Testis (tissue), 3 donors: ENCODE results near the gene UBTF. TPM values are rescaled to one million over a fixed set of nuclear protein-coding genes. Genes with fewer than 3 reads are reported as not detected.

Experiments used
- DNase-seq: peaks from one replicate; pipeline ENCODE4 v3.0.0-alpha.2; 2019
- H3K27ac ChIP-seq, 2 donors: fragments of 200-600 bp; sonication (generic); one replicate each; pipeline ENCODE4 v1.5.1; 2019
- H3K27me3 ChIP-seq: fragments of 200-600 bp; sonication (generic); one replicate; pipeline ENCODE4 v1.5.1; 2019
- H3K36me3 ChIP-seq: fragments of 200-600 bp; sonication (generic); one replicate; pipeline ENCODE4 v1.5.1; 2017; ENCODE audit warnings: low read depth; ENCODE audit errors: missing control alignments
- H3K4me1 ChIP-seq: fragments of 200-600 bp; sonication (generic); one replicate; pipeline ENCODE4 v1.5.1; 2019
- H3K4me3 ChIP-seq, 2 donors: fragments of 200-600 bp; sonication (generic); one replicate each; pipeline ENCODE4 v1.5.1; 2017 to 2019
- H3K9me3 ChIP-seq: fragments of 200-600 bp; sonication (generic); one replicate; pipeline ENCODE4 v1.5.1; 2017
- CTCF ChIP-seq, 3 experiments: fragments of 450-650 bp in 2 of 3; fragments of 200-600 bp in 1 of 3; sonication (generic) in 1 of 3; IDR thresholded peaks; one replicate each; pipeline ENCODE4 v1.5.1; 2016 to 2019; ENCODE audit warnings: antibody characterized with exemption in 3 of 3, mild to moderate bottlenecking in 2 of 3, moderate library complexity in 1 of 3
- POLR2A ChIP-seq: fragments of 450-650 bp; IDR thresholded peaks from one replicate; pipeline ENCODE4 v1.6.1; 2017; ENCODE audit warnings: antibody characterized with exemption, mild to moderate bottlenecking, moderate library complexity
- WGBS, 2 donors: methylation state at CpG; one replicate each; pipeline ENCODE4 v1.1.5; 2018; 5-methylcytosine and 5-hydroxymethylcytosine counted together
- intact Hi-C: fragments of 100-400 bp; cut with DNase I; formaldehyde crosslinking; loops from one replicate; pipeline ENCODE4 v1.15.1; 2023; ENCODE audit warnings: low total_unique reads
- microRNA-seq, 2 donors: library from miRNA; unstranded; fragments of <30 nt; microRNA quantifications; one replicate each; pipeline ENCODE4, GENCODE V29; 2016; ENCODE audit warnings: borderline number of aligned reads in 2 of 2, borderline replicate concordance in 1 of 2
- polyA plus RNA-seq: library from polyadenylated mRNA; stranded (reverse); fragments of 350-450 nt; fragmentation: Illumina TruSeq; extraction: RNeasy Lipid Tissue Mini Kit (QIAGEN cat#74804); gene quantifications from one replicate; pipeline ENCODE4 v1.2.3, GENCODE V29; 2014; ENCODE audit warnings: low read depth, low replicate concordance; ENCODE audit not compliant: insufficient read depth
- small RNA-seq, 2 donors: library from RNA; depleted of rRNA; stranded (forward); fragments of <200 nt; gene quantifications; one replicate each; pipeline ENCODE3, GENCODE V24; 2016
- total RNA-seq, 2 donors: library from RNA; depleted of rRNA; stranded (reverse); fragments of >200 nt; gene quantifications; one replicate each; pipeline ENCODE4 v1.2.3, GENCODE V29; 2016

UBTF gene
- total and polyA plus RNA-seq, 3 donors from 2014 or later, result 54.2 to 78.7 (median 69.6) TPM

GRCh38 chr17:44159519-44160210 lies 59.8 kb downstream of the UBTF start:
- intact Hi-C loops, result no loop called here
- no peaks in the 10 kb centered on the region for H3K36me3 ChIP-seq
- no peak overlapping the region for H3K27ac ChIP-seq
- DNase-seq, result no peak
- TF ChIP-seq CTCF (IDR thresholded peaks at IDR 0.05), result no peak
- no peak for TF ChIP-seq POLR2A
- WGBS, 2 donors, result 82 to 89% methylated on average over 15 of the region's 15 CpGs
- H3K9me3 ChIP-seq, result no peaks in the 10 kb centered on the region
- no peak overlapping the region for H3K4me3 ChIP-seq
- no peaks in the 10 kb centered on the region for H3K4me1 ChIP-seq
- H3K27me3 ChIP-seq, result no peaks in the 10 kb centered on the region

GRCh38 chr17:44155488-44155887 lies 64.0 kb downstream of the UBTF start:
- intact Hi-C loops, result no loop called here
- H3K4me1 ChIP-seq, result no peaks in the 10 kb centered on the region
- no peak overlapping the region for H3K27ac ChIP-seq
- H3K4me3 ChIP-seq, result no peak overlapping the region
- TF ChIP-seq CTCF (IDR thresholded peaks at IDR 0.05) (no peak), POLR2A (no peak)
- no peaks in the 10 kb centered on the region for H3K36me3 ChIP-seq
- no peak for DNase-seq
- H3K27me3 ChIP-seq, result no peaks in the 10 kb centered on the region
- no peaks in the 10 kb centered on the region for H3K9me3 ChIP-seq
- 79 to 91% methylated on average over 1 to 2 of the region's 2 CpGs for WGBS, 2 donors

Small RNAs within 50 kb of the gene (microRNA-seq; reads per million reads assigned to microRNA genes)
- 0 reads per million in 2 donors for gene MIR6782

Small RNAs within 50 kb of the gene (small RNA-seq; reads per million reads assigned to genes)
- gene MIR6782, result 0 reads per million in 2 donors

Other genes starting within 250 kb of the UBTF start
- 1 to 10 TPM; 2.5 to 3.1 TPM for gene NAGS, start 215.1 kb downstream of the UBTF start, total RNA-seq
- gene NAGS, start 215.1 kb downstream of the UBTF start, polyA plus RNA-seq, result 6.5 TPM
- gene TMEM101, start 204.7 kb downstream of the UBTF start, total RNA-seq, result 10 to 100 TPM; 38.4 to 63.3 TPM
- gene TMEM101, start 204.7 kb downstream of the UBTF start, polyA plus RNA-seq, result 51.1 TPM
- gene LSM12, start 153.0 kb downstream of the UBTF start, total RNA-seq, result 10 to 100 TPM; 52.7 to 74.4 TPM
- gene LSM12, start 153.0 kb downstream of the UBTF start, polyA plus RNA-seq, result 57.6 TPM
- 10 to 100 TPM; 58.0 to 85.5 TPM for gene G6PC3, start 148.9 kb downstream of the UBTF start, total RNA-seq
- 109 TPM for gene G6PC3, start 148.9 kb downstream of the UBTF start, polyA plus RNA-seq
- gene HDAC5, start 96.0 kb downstream of the UBTF start, total RNA-seq, result 100 to 1,000 TPM in 1 of 2 donors, 10 to 100 TPM in 1; 94.1 to 141 TPM
- 43.3 TPM for gene HDAC5, start 96.0 kb downstream of the UBTF start, polyA plus RNA-seq
- gene HROB, start 77.7 kb downstream of the UBTF start, total RNA-seq, result 10 to 100 TPM; 20.0 to 20.2 TPM
- 22.7 TPM for gene HROB, start 77.7 kb downstream of the UBTF start, polyA plus RNA-seq
- 1 to 10 TPM; 2.5 to 5.7 TPM for gene ASB16, start 49.0 kb downstream of the UBTF start, total RNA-seq
- gene ASB16, start 49.0 kb downstream of the UBTF start, polyA plus RNA-seq, result 0.86 TPM
- gene TMUB2, start 32.7 kb downstream of the UBTF start, total RNA-seq, result 10 to 100 TPM; 60.0 to 63.1 TPM
- gene TMUB2, start 32.7 kb downstream of the UBTF start, polyA plus RNA-seq, result 76.7 TPM
- 100 to 1,000 TPM; 100 to 101 TPM for gene ATXN7L3, start 19.8 kb downstream of the UBTF start, total RNA-seq
- gene ATXN7L3, start 19.8 kb downstream of the UBTF start, polyA plus RNA-seq, result 76.5 TPM
- under 1 TPM; 0.37 to 0.71 TPM for gene SLC4A1, start 48.5 kb upstream of the UBTF start, total RNA-seq
- 0.12 TPM for gene SLC4A1, start 48.5 kb upstream of the UBTF start, polyA plus RNA-seq
- gene RUNDC3A, start 88.9 kb upstream of the UBTF start, total RNA-seq, result 10 to 100 TPM; 14.6 to 53.1 TPM
- 17.5 TPM for gene RUNDC3A, start 88.9 kb upstream of the UBTF start, polyA plus RNA-seq
- gene SLC25A39, start 105.1 kb upstream of the UBTF start, total RNA-seq, result 100 to 1,000 TPM; 131 to 176 TPM
- 141 TPM for gene SLC25A39, start 105.1 kb upstream of the UBTF start, polyA plus RNA-seq
- gene GRN, start 125.6 kb upstream of the UBTF start, total RNA-seq, result 100 to 1,000 TPM; 263 to 489 TPM
- 161 TPM for gene GRN, start 125.6 kb upstream of the UBTF start, polyA plus RNA-seq
- gene FAM171A2, start 144.2 kb upstream of the UBTF start, total RNA-seq, result 1 to 10 TPM; 2.0 to 3.6 TPM
- 1.3 TPM for gene FAM171A2, start 144.2 kb upstream of the UBTF start, polyA plus RNA-seq
- 1 to 10 TPM; 5.1 to 6.7 TPM for gene ITGA2B, start 170.0 kb upstream of the UBTF start, total RNA-seq
- gene ITGA2B, start 170.0 kb upstream of the UBTF start, polyA plus RNA-seq, result 6.0 TPM